K562 (cell line): Measurements from ENCODE around the gene ORAI3. TPM values are rescaled to one million over a fixed set of nuclear protein-coding genes. Genes with fewer than 3 reads are reported as not detected.
A peak's percentile ranks its signal among the peaks of the same experiment; 100 is the strongest.

Source experiments
- CCAR2 ChIP-seq: fragments of 200-400 bp; formaldehyde crosslinking; IDR thresholded peaks from 2 replicates; pipeline ENCODE4 v1.6.1; 2017; ENCODE audit warnings: mild to moderate bottlenecking, low read depth, low read length
- CEBPB ChIP-seq: fragments of 450-650 bp; IDR thresholded peaks from 2 replicates; pipeline ENCODE4 v1.6.1; 2016; ENCODE audit warnings: missing genetic modification characterization, missing compliant biosample characterization
- ELF1 ChIP-seq: fragments of 200-800 bp; sonication (Bioruptor generic); IDR thresholded peaks from 2 replicates; pipeline ENCODE4 v1.6.1; 2016; ENCODE audit warnings: missing genetic modification characterization, missing compliant biosample characterization
- ESRRB ChIP-seq: fragments of 250-450 bp; sonication (Bioruptor Pico); IDR thresholded peaks from 2 replicates; pipeline ENCODE4 v1.5.0; 2020; ENCODE audit warnings: mild to moderate bottlenecking, moderate library complexity, borderline replicate concordance
- KLF16 ChIP-seq: IDR thresholded peaks from 2 replicates; pipeline ENCODE4 v1.6.1; 2016; ENCODE audit warnings: antibody characterized with exemption
- MIER1 ChIP-seq: fragments of 450-650 bp; IDR thresholded peaks from 2 replicates; pipeline ENCODE4 v1.6.1; 2016; ENCODE audit warnings: antibody characterized with exemption, mild to moderate bottlenecking, low read depth
- NCOA2 ChIP-seq, 2 experiments: fragments of 450-650 bp; IDR thresholded peaks; 2 replicates each; pipeline ENCODE4 v1.6.1; 2018; ENCODE audit warnings: mild to moderate bottlenecking in 2 of 2, moderate library complexity in 1 of 2; ENCODE audit not compliant: partially characterized antibody in 2 of 2
- PHF8 ChIP-seq: fragments of 200-600 bp; sonication (generic); IDR thresholded peaks from 2 replicates; pipeline ENCODE4 v1.6.1; 2012; ENCODE audit warnings: mixed run types, mild to moderate bottlenecking, inconsistent platforms, low read length, moderate library complexity, borderline replicate concordance
- PRPF4 ChIP-seq: fragments of 200-400 bp; formaldehyde crosslinking; IDR thresholded peaks from one replicate; pipeline ENCODE4 v1.6.1; 2017; ENCODE audit warnings: low read length, low read depth, mild to moderate bottlenecking; ENCODE audit not compliant: insufficient read depth, poor library complexity, severe bottlenecking
- TRIM28 ChIP-seq: fragments of 450-650 bp; IDR thresholded peaks from 2 replicates; pipeline ENCODE4 v1.6.1; 2017
- ZNF75A ChIP-seq: fragments of 450-650 bp; formaldehyde crosslinking; IDR thresholded peaks from 2 replicates; pipeline ENCODE4 v1.4.0; 2020; ENCODE audit warnings: mild to moderate bottlenecking
- polyA plus RNA-seq, 8 experiments: library from polyadenylated mRNA; depleted of rRNA in 4 of 8; stranded (reverse) in 5 of 8; unstranded in 3 of 8; fragments of >200 nt; fragmentation: Nextera tagmentation in 2 of 8; fragmentation: Illumina TruSeq in 1 of 8; extraction: Ambion mirVana in 2 of 8; extraction: Trizol in 1 of 8; gene quantifications; 2 replicates each; pipeline versions ENCODE4 v1.2.1 to v1.2.3, GENCODE V29; 2011 to 2014; ENCODE audit warnings: inconsistent platforms in 1 of 8, missing spikeins in 1 of 8
- total RNA-seq, 7 experiments: library from RNA; depleted of rRNA in 6 of 7; stranded (reverse); fragments of >200 nt in 6 of 7; fragmentation: Illumina TruSeq in 2 of 7; extraction: Trizol in 2 of 7; gene quantifications; 2 replicates each; pipeline versions ENCODE4 v1.2.1 to v1.2.3, GENCODE V29; 2011 to 2021; ENCODE audit warnings: low replicate concordance in 1 of 7
- TF ChIP-seq, protein P1 (sequence below): fragments of 200-400 bp; formaldehyde crosslinking; IDR thresholded peaks from 2 replicates; pipeline ENCODE4 v1.6.1; 2017; ENCODE audit warnings: mild to moderate bottlenecking, low read depth, low read length, moderate library complexity
- TF ChIP-seq, protein P2 (sequence below): sonication (generic); IDR thresholded peaks from 2 replicates; pipeline ENCODE4 v1.6.1; 2016
- TF ChIP-seq, protein P3 (sequence below): IDR thresholded peaks from 2 replicates; pipeline ENCODE4 v1.6.1; 2011; ENCODE audit not compliant: insufficient read length; ENCODE audit errors: extremely low read depth
- TF ChIP-seq, protein P4 (sequence below): fragments of 250-450 bp; sonication (Bioruptor Pico); IDR thresholded peaks from 2 replicates; pipeline ENCODE4 v1.8.0; 2021; ENCODE audit warnings: mild to moderate bottlenecking, moderate library complexity
- TF ChIP-seq, protein P5 (sequence below): IDR thresholded peaks from 2 replicates; pipeline ENCODE4 v1.6.1; 2012; ENCODE audit warnings: low read depth, low read length, improper control_type of control experiment, borderline replicate concordance

Gene ORAI3
- total and polyA plus RNA-seq, 9 of the 15 experiments (the other 6 are each of a cell fraction or from before 2014, with no cell fraction given) = 4.9 to 23.3 (median 14.1) TPM

DNA sequence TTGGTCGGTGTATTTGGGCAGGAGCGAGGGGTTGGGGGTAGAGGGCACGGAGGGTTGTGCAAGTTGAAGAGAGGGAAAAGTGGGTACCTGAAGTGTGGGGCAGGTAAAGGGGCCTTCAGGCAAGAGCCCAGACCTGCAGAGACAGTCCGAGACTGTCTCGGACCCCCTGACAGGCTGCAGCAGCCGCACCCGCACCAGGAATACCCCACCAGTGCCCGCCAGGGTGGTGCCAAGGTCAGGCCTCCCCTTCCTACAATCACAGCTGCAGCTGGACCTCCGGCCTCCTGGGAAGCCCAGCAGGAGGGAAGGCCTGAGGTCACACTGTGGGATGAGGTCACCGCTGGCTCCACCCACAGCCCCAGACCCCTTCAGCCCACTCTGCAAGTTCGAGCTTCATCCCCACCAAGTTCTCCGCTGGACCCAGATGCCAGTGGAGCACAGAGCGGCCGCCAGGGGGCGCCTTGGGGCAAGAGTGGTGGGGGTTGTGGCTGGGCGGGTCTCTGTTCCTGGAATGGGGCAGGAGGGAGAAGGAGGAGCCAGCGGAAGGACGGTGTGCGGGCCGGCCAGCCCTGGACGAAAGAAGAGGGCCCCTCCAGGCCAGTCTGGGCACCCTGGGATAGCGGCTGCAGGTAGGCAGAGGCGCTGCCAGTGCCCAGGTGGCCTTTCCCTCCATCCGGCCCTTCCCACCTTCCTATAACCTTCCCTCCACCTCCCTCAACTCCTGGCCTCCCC lies 36.0 kb downstream of the ORAI3 start, which contains the start of gene HSD3B7 (continued):
- TF ChIP-seq, protein P1, sequence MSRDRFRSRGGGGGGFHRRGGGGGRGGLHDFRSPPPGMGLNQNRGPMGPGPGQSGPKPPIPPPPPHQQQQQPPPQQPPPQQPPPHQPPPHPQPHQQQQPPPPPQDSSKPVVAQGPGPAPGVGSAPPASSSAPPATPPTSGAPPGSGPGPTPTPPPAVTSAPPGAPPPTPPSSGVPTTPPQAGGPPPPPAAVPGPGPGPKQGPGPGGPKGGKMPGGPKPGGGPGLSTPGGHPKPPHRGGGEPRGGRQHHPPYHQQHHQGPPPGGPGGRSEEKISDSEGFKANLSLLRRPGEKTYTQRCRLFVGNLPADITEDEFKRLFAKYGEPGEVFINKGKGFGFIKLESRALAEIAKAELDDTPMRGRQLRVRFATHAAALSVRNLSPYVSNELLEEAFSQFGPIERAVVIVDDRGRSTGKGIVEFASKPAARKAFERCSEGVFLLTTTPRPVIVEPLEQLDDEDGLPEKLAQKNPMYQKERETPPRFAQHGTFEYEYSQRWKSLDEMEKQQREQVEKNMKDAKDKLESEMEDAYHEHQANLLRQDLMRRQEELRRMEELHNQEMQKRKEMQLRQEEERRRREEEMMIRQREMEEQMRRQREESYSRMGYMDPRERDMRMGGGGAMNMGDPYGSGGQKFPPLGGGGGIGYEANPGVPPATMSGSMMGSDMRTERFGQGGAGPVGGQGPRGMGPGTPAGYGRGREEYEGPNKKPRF = no peak
- TF ChIP-seq, protein P2, sequence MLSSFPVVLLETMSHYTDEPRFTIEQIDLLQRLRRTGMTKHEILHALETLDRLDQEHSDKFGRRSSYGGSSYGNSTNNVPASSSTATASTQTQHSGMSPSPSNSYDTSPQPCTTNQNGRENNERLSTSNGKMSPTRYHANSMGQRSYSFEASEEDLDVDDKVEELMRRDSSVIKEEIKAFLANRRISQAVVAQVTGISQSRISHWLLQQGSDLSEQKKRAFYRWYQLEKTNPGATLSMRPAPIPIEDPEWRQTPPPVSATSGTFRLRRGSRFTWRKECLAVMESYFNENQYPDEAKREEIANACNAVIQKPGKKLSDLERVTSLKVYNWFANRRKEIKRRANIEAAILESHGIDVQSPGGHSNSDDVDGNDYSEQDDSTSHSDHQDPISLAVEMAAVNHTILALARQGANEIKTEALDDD = no peak
- TF ChIP-seq, protein P3, sequence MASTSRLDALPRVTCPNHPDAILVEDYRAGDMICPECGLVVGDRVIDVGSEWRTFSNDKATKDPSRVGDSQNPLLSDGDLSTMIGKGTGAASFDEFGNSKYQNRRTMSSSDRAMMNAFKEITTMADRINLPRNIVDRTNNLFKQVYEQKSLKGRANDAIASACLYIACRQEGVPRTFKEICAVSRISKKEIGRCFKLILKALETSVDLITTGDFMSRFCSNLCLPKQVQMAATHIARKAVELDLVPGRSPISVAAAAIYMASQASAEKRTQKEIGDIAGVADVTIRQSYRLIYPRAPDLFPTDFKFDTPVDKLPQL = no peak
- TF ChIP-seq, protein P4, sequence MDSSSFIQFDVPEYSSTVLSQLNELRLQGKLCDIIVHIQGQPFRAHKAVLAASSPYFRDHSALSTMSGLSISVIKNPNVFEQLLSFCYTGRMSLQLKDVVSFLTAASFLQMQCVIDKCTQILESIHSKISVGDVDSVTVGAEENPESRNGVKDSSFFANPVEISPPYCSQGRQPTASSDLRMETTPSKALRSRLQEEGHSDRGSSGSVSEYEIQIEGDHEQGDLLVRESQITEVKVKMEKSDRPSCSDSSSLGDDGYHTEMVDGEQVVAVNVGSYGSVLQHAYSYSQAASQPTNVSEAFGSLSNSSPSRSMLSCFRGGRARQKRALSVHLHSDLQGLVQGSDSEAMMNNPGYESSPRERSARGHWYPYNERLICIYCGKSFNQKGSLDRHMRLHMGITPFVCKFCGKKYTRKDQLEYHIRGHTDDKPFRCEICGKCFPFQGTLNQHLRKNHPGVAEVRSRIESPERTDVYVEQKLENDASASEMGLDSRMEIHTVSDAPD (CRISPR knock-in tag) = no peak
- no peak for TF ChIP-seq MIER1
- TF ChIP-seq, protein P5, sequence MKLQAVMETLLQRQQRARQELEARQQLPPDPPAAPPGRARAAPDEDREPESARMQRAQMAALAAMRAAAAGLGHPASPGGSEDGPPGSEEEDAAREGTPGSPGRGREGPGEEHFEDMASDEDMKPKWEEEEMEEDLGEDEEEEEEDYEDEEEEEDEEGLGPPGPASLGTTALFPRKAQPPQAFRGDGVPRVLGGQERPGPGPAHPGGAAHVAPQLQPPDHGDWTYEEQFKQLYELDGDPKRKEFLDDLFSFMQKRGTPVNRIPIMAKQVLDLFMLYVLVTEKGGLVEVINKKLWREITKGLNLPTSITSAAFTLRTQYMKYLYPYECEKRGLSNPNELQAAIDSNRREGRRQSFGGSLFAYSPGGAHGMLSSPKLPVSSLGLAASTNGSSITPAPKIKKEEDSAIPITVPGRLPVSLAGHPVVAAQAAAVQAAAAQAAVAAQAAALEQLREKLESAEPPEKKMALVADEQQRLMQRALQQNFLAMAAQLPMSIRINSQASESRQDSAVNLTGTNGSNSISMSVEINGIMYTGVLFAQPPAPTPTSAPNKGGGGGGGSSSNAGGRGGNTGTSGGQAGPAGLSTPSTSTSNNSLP = no peak
- TF ChIP-seq CEBPB = no peak
- no peak for TF ChIP-seq ESRRB (CRISPR knock-in tag)
- TF ChIP-seq PHF8 = peak; percentile 63; the same call in 1 of the 2 replicates
- peak; percentile 49; the same call in 1 of the 2 replicates for TF ChIP-seq ELF1
- TF ChIP-seq KLF16 = 0 out of 2 replicates have a peak, but pooled peaks have one; percentile 41
- no peak for TF ChIP-seq PRPF4
- TF ChIP-seq TRIM28 = no peak
- no peak for TF ChIP-seq NCOA2 (IDR thresholded peaks at IDR 0.05; ENCODE audit: partially characterized antibody in 2 of 2)
- TF ChIP-seq ZNF75A = no peak
- no peak for TF ChIP-seq CCAR2
